Stimulated activated CD8-positive, alpha-beta memory T cell treated with anti-CD3 and anti-CD28 coated beads, Interleukin-4, amount 100 ng/mL, for 4 hours (primary cell): ENCODE measurements around the gene NLRC5.
A peak's percentile ranks its signal among the peaks of the same experiment; 100 is the strongest.
"Not testable (repeated sequence)": the region's sequence is repeated elsewhere in the genome, so short reads cannot be mapped to it uniquely, and the experiment has no call there.

Source experiments
- DNase-seq, 2 donors: peaks; one replicate each; pipeline ENCODE4 v3.0.0-alpha.2; 2020; ENCODE audit warnings: low read depth in 2 of 2, low spot score in 1 of 2

NLRC5 gene

DNA sequence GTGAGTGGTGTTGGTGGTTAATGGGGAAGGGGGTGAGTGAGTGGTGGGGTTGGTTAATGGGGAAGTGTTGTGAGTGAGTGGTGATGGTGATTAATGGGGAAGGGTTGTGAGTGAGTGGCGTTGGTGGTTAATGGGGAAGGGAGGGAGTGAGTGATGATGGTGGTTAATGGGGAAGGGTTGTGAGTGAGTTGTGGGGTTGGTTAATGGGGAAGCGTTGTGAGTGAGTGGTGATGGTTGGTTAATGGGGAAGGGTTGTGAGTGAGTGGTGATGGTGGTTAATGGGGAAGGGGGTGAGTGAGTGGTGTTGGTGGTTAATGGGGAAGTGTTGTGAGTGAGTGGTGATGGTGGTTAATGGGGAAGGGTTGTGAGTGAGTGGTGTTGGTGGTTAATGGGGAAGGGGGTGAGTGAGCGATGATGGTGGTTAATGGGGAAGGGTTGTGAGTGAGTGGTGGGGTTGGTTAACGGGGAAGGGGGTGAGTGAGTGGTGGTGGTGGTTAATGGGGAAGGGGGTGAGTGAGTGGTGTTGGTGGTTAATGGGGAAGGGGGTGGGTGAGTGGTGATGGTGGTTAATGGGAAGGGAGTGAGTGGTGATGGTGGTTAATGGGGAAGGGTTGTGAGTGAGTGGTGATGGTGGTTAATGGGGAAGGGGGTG, 81.8 kb downstream of the NLRC5 start:
- DNase-seq, result not testable (repeated sequence)

DNA sequence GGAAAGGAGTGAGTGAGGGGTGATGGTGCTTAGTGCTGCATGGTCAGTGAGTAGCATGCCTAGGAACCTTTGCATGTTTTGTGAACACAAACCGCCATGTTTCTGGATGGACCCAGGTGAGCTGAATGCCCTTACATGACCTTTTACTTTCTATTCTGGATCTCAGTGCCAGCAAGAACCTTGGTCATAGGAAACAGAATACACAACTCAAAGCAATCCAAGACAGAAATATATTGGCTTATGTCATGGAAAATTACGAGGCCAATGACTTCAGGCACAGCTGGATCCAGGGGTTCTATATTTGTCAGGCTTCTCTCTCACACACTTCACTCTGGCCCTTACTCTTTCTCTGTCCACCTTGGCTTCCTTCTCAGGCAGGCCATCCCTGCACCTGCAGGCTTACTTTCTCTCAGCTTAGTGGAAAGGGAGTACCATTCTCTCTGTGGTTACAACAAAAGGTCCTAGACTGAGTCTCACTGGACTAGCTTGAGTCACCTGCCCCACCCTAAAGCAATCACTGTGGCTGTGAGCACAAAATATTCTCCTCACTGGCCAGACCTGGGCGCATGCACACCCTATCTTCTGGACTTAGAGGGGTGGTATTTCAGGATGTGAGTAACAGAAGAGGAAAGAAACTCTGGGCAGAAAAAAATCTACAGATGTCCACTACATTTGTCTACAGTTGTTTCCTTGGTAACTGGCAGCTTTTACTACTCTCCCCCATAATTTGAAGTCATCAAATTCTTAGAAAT, 82.7 kb downstream of the NLRC5 start:
- DNase-seq, result no peak

DNA sequence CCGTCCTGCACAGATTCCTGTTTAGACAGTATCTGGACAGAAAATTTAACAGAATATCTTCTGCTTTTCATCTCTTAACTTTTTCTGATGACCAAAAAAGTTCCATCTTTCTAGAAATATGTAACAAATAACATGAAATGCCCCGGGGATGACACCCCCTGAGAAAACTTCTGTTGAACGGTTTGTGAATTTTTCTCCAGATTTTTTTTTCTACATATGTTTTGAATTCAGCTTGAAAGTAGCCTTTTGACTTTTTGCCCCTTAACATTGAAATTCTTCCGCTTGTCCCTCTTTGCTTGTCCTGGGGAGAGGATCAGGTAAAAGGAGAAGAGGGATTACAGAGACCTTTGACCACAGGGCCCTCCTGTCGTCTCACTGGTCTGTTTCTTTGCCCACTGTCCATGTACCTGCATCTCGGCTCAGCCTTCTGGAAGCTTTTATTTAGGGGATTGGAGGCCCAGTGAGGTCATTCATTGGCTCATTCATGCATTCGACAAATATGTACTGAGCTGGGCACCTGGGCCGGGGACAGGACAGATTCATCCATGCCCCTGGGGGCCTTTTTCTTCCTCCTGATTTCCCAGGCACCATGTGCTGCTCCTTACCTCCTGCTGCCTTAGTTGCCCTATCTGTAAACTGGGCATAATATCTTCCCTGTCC, 83.4 kb downstream of the NLRC5 start:
- no peak for DNase-seq

DNA sequence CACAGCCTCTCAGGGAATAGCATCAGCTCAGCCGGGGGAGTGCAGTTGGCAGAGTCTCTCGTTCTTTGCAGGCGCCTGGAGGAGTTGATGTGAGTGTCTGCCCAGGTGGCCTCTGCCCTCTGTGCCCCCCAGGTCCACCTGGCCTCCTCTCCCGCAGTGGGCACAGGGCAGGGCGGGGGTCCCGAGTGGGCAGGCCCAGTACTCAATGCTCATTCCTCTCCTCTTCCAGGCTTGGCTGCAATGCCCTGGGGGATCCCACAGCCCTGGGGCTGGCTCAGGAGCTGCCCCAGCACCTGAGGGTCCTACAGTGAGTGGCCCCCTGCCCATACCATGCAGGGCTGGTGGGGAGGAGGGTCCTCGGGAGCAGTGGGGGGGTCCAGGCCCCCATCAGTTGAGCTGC, 88.4 kb downstream of the NLRC5 start:
- no peak for DNase-seq

DNA sequence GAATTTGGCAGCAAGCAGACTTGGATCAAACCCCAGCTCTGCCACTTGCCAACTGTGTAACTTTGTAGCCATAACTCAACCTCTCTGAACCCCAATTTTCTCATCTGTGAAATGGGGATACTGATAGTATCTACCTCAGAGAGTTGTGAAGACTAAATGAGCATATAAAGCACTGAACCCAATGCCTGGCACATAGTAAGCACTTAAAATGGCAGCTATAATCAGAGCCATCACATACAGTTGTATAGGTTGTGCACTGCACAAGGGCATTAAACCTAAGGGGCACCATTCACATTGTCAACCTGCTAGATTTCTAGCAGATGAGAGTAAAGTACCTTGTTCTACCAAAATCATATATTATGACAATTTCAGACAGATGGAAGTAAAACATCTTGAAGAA, 92.4 kb downstream of the NLRC5 start:
- no peak for DNase-seq

DNA sequence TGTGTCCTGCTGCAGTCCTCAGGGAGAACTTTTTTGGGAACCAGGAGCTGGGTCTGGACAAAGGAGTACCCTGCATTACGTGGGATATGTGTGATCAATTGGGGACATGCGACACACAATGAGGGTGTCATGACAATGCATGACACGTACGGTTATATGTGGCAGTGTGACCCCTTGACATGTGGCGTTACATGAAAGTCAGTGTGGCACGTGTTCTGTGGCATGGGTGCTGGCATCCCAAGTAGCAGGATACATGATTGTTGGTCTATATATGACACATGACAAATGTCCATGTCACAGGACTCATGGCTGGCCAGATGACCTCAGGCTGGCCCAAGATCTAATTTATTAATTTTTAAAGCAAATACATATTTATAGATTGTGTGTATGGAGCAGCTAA, 93.3 kb downstream of the NLRC5 start:
- DNase-seq, result no peak

DNA sequence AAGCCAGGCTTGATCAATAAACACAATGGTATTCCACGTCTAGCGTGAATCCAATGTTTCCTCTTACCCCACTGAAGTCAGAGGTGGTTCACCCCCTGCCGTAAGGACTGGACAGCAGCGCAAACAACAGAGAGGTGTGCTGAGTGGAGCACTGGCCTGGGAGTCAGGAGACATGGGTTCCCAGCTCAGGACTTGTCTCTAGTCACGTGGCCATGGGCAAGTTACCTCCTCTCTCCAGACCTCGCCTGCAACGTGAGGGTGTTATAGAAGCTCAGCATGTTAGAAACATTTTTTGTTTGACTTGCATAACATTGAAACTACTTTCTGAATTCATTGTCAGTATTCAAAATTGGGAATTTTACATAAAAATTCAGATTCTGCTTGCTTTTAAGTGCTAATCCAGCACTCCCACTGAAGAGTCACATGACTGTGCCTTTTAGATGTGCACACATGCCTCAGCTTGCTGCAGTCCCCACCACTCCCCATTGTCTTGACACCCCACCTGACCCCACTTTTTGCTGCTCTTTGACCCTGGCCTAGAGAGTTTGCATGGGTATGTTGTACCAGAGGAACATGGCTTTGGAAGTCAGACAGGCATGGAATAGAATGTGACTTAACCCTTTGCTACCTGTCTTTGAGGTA, 94.2 kb downstream of the NLRC5 start:
- DNase-seq, result no peak

DNA sequence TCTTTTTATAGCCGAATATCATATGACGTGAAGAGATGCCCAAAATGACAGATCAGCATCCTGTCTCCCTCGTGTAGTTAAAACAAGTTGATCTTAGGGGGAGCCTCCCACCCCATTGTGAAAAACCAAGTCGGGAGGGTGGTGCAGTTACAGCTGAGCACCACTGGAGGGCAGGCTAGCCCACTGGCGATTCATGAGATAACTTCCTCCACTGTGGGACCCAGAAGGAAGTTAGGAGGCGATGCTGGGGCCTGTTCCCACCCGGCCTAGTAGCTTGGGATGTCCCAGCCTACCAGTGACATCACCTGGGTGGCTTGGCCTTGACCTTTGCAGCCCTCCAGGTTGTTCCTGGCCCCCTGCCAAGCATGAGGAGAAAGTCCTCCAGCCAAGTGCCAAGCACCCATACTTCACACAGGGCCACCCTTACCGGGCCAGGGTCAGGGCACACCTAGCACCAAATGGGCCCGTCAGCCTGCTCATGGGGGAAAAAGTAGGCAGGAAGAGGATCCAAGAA, 95.0 kb downstream of the NLRC5 start:
- peak; percentile 40 to 43 for DNase-seq

DNA sequence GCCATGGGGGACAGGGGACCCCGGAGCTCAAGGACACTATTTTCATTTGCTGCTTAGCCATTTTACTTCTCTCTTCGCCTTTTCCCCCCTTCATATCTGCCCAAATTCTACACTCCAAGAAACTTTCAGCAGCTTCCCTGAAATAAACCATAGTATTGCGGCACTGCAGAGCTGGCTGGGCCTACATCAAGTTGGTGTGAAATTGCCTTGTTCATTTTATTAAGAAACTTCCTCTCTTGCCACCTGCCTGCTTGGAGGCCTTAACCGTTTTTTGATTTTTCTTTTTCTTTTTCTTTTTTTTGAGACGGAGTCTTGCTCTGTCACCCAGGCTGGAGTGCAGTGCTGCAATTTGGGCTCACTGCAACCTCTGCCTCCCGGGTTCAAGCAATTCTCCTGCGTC, 95.6 kb downstream of the NLRC5 start:
- DNase-seq, result no peak

DNA sequence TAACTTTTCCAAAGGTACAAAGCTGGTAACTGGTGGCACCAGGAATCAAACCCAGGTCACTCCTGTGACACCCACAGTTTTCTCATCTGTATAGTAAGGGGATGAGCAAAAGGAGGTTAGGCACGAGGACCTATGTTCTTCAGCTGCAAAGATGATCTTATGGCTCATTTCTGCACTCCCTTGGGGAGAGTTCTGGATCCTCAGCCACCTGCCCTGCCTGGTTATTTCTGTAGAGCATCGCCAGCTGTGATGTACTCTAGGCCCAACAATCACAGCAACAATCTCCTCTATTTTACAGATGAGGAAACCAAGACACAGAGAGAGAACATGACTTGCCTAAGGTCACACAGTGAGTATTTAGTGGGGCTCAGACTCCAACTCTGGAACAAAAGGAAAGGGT, 97.6 kb downstream of the NLRC5 start:
- DNase-seq, result no peak

DNA sequence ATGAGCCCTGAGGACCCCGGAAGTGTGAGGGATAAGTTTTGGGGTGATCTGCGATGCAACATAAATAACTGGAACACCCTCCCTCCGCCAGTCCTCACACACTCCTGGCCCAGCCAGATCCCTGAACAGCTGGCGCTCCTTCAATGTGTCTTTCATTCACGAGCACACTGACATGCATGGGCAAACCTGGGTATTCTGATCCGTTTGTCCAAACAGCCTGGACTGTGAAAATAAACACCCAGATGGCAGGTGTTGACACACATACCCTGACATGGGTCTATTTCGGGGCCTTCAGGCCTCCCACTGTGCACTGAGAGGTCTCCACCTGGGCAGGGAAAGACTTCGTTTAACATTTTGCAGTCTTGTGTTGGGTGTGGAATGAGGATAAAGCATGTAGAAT, 100.0 kb downstream of the NLRC5 start:
- no peak for DNase-seq

DNA sequence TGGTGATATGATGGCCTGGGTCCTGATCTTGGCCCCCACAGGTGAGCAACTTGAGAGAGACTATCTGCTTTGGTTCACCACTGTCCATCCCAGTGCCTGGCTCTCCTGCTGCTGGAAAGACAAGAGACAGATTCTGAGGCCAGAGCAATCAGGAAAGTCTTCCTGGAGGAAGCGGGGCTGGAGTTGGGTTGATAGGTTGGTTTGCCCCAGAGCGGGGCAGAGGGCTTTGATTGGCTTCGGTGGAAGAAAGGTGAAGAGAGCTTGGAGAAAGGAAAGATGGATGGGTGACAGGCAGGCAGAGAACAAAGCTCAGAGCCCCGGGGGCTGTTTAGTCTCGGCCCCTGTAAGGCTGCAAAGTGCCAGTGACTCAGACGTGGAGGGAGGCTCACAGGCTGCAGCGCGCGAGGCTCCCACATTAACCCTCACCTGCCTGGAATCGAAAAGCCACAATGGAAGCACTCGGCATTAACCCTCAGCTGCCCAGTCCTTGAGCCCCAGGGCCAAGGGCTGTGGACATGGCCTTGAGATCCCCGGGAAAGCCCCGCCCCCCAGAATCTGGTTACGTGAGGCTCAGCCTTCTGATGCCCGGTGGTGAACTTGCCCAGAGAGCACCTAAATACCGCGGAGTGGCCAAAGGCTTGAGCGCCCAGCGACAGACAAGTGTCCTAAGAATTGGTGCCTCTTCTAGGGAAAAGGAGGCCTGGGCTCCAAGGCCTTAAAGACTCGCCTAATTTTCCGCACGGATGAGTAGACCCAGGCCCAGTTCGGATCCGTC, 102.0 kb downstream of the NLRC5 start:
- no peak for DNase-seq

DNA sequence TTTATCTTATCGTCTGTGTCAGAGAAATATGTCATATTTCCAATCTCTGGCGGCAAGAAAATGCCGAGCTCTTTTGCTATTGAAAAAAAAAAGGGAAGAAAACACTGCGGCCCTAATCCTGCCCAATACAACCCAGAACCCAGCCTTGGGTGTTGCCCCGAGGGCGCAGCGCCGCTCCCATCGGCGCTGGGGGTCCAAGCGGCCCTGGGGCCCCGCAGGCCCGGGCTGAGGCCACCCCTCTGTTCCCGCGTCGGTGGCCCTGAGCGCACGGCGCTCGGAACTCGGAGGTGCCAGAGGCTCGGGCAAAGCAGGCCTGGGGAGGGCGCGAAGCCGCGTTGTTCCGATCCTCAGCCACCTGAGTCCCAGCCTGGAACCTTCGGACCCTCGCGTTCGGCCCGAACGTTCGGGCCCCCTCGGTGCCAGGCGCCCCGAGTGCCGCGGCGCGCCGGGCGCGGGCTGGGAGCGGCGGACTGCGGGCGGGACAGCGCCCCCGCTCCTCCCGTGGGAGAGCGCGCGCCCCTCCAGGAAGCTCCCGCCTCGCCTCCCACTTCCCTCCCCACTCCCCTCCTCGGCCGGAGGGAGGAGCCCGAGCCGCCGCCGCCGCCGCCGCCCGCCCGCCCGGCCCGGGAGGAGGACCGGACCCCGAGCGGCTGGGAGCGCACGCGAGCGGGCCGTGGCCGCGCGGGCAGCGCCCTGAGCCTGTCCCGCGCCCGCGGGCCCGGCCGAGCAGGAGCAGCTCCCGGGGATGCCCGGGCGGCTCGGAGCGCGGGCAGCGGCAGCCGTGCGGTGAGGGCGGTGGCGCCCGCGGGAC, 102.8 kb downstream of the NLRC5 start, which contains the start of gene CPNE2:
Gene CPNE2 (plus strand): TSS at position 609 of the 811 bp plus-strand sequence. CDS start 18,160 bp downstream, outside the sequence.
- DNase-seq, result no peak

DNA sequence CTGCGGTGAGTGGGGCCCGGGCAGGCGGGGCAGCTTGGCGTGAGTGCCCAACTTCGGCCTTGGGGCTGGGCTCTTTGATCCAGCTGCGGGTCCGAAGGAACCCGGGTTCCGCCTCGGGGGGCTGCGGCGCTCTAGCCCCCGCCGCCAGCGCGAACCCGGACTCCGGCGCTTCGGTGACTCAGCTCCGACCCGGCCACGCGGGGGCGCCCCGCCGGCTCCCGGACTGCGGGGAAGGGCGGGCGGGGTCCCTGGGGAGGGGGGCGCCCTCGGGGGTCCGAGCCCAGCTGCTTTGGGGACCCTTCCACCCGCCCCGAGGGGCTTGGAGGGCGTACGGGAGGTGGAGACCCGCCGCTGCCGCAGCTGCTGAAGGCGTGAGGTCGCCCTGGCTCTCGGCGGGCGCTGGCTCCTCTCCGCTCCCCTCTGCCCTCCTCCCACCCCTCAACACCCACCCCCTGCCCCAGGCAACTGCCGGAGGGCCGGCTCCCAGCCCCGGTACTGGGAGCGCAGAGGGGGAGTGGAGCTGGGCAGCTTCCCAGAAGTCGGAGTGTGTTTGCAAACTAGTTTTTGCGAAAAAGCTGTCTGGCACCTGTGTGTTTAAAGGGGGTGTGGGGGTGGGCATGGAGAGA, 103.5 kb downstream of the NLRC5 start:
- DNase-seq, result no peak

DNA sequence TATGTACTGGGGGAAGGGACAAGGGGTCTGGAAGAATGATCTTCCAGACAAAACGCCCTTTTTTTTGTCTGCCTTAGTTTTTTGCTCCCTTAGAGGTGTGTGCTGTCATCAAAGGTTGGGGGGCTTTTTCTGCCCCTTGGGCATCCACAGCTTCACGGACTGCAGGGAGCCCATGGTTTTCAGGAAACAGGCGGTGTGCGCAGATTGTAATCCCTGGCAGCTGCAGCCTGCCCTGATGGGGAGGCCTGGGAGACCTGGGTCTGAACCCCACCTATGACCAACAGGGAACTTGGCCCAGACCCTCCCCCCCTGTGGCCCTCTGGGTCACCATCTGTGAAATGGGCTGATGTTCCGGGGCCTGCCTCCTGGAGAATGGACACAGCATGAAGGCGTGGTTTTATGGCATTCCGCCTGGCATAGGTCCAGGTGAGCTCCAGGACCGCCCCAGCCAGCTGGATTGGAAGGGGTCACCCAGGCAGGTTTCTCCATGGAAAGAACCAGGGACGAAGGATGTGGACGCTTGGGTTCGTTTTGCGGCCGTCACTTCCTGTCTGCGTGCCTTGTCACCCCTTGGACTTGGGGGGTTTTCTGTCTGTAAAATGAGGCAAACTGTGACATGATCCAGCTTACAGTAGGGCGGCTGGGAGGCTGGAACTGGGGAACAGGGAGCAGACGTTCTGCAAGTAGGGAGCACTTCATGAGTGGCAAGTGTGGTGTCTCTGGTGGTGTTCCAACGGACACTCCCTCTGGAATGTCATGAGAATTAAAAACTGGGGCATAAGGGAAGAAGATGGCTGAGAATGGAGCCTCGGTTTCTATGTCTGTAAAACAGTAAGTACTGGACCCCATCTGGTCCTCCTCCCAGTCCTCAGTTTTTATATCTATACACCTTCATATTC, 104.6 kb downstream of the NLRC5 start:
- DNase-seq, result no peak

DNA sequence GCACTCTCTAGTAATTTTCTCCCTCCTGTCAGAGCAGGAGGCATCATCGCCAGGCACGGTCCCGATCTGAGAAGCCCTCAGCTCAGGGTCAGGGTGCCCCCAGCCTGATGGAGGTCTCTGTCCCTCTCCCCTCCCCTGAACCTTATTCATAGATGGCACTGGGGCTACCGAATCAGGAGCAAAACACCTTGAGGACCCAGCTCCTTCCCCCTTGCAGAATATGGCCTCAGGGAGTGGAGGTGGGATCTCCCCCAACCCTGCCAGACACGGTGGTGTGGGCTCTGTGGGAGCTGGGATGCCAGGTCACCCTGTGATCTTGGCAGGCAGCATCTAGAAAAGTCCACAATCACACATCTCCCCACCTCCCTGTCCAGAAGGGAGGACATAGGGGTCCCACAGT, 105.6 kb downstream of the NLRC5 start:
- DNase-seq, result no peak

DNA sequence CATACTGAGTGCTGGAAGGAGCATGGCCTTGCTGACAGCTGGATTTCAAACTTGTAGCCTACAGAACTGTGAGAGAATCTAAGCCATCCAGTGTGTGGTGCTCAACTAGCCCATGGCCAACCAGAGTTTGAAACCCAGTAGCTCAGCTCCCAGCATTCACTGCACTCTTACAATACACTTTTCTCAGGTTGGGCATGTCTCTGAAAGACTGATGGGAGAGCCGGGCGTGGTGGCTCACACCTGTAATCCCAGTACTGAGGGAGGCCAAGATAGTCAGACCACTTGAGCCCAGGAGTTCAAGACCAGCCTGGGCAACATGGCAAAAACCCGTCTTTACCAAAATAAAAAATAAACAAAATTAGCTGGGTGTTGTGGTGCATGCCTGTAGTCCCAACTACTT, 106.8 kb downstream of the NLRC5 start:
- no peak for DNase-seq

DNA sequence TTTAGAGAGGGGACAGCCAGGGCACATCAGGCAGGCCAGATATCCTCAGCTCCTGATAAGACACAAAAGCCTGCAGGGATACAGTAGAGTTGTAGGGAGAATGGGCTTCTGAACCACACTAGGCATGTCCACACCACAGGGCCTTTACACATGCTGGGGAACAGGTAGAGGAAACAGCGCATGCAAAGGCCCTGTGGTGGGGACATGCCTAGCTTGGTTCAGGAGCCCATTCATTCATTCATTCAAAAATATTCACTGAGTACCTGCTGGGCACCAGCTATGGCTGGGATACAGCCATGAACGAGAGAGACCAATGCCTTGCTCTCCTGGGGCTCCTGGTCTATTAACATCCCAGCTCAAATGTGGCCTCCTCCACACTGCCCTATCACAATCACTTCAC, 107.4 kb downstream of the NLRC5 start:
- DNase-seq, result no peak
